SKM-1 treated with dmso at 0.1 percent for 144 hours (cell line): Measurements from ENCODE around the gene ZSWIM8.
"Not testable (repeated sequence)": the region's sequence is repeated elsewhere in the genome, so short reads cannot be mapped to it uniquely, and the experiment has no call there.

Experiments used
- DNase-seq: peaks from one replicate; lab custom pipeline; 2025; ENCODE audit not compliant: unreplicated experiment; lab: John Stamatoyannopoulos, UW

Gene ZSWIM8

GRCh38 chr10:73772281-73773151, 12.9 kb upstream of the ZSWIM8 start:
- peak; percentile 66 for DNase-seq

- DNase-seq = no peak
Observed at GRCh38 chr10:73773152-73773879, 12.1 kb upstream of the ZSWIM8 start.

GRCh38 chr10:73774637-73775036, 10.8 kb upstream of the ZSWIM8 start:
- DNase-seq = no peak

GRCh38 chr10:73779018-73779417, 6.4 kb upstream of the ZSWIM8 start:
- no peak for DNase-seq

- DNase-seq = no peak
Observed at GRCh38 chr10:73779539-73780197, 5.7 kb upstream of the ZSWIM8 start.

- DNase-seq = no peak
Observed at GRCh38 chr10:73780301-73780700, 5.1 kb upstream of the ZSWIM8 start.

- no peak for DNase-seq
Observed at GRCh38 chr10:73780966-73781365, 4.4 kb upstream of the ZSWIM8 start.

GRCh38 chr10:73781548-73781878, 3.9 kb upstream of the ZSWIM8 start:
- DNase-seq = no peak

GRCh38 chr10:73781879-73782748, 3.3 kb upstream of the ZSWIM8 start, which contains the start of gene CHCHD1:
Gene CHCHD1 (plus strand): TSS chr10:73782048. CDS start chr10:73782076, 28 bp downstream.
- DNase-seq = peak; percentile 83

- no peak for DNase-seq
Observed at GRCh38 chr10:73782749-73783085, 2.7 kb upstream of the ZSWIM8 start.

- no peak for DNase-seq
Observed at GRCh38 chr10:73785721-73786511, 510 bp downstream of the ZSWIM8 start.

GRCh38 chr10:73786512-73786885, 1.1 kb downstream of the ZSWIM8 start:
- no peak for DNase-seq

GRCh38 chr10:73787031-73787800, 1.8 kb downstream of the ZSWIM8 start:
- not testable (repeated sequence) for DNase-seq

- DNase-seq = no peak
Observed at GRCh38 chr10:73788864-73789658, 3.7 kb downstream of the ZSWIM8 start.

GRCh38 chr10:73789659-73790055, 4.3 kb downstream of the ZSWIM8 start:
- DNase-seq = no peak

- DNase-seq = no peak
Observed at GRCh38 chr10:73790886-73791625, 5.7 kb downstream of the ZSWIM8 start.

GRCh38 chr10:73791871-73792400, 6.5 kb downstream of the ZSWIM8 start:
- no peak for DNase-seq

- no peak for DNase-seq
Observed at GRCh38 chr10:73793456-73793855, 8.1 kb downstream of the ZSWIM8 start.
